Ramos (cell line): ENCODE measurements around the gene BST1.

Experiments used
- in situ Hi-C: fragments of 300-500 bp; cut with MboI; formaldehyde crosslinking; loops from one replicate; pipeline ENCODE4 v1.14.3; 2022; ENCODE audit warnings: low sequenced_read_pairs; ENCODE audit not compliant: unreplicated experiment

Gene BST1

GRCh38 chr4:15674046-15674445 is 28.8 kb upstream of the BST1 start:
- in situ Hi-C loops = loop anchor here (25.0 kb wide), 1 partner anchor 662 kb away; the partner anchor contains the start of gene CPEB2

GRCh38 chr4:15674926-15675325 is 27.9 kb upstream of the BST1 start:
- in situ Hi-C loops = loop anchor here (25.0 kb wide), 1 partner anchor 663 kb away; the partner anchor contains the start of gene CPEB2

- in situ Hi-C loops = no loop called here
Measured at GRCh38 chr4:15675356-15675755, 27.5 kb upstream of the BST1 start.

GRCh38 chr4:15676039-15676438 is 26.8 kb upstream of the BST1 start:
- in situ Hi-C loops = no loop called here

- in situ Hi-C loops = no loop called here
Measured at GRCh38 chr4:15676899-15677298, 26.0 kb upstream of the BST1 start.

GRCh38 chr4:15677507-15677988 is 25.3 kb upstream of the BST1 start:
- in situ Hi-C loops = no loop called here

GRCh38 chr4:15681067-15681371 is 21.8 kb upstream of the BST1 start:
- in situ Hi-C loops = no loop called here

- in situ Hi-C loops = no loop called here
Measured at GRCh38 chr4:15681372-15682241, 21.3 kb upstream of the BST1 start, which contains the start of gene FAM200B. FAM200B (plus strand) TSS chr4:15681827; CDS start chr4:15686978, 5,151 bp downstream.

GRCh38 chr4:15682242-15683142 is 20.4 kb upstream of the BST1 start:
- in situ Hi-C loops = no loop called here

GRCh38 chr4:15683143-15683495 is 19.7 kb upstream of the BST1 start:
- in situ Hi-C loops = no loop called here

- in situ Hi-C loops = no loop called here
Measured at GRCh38 chr4:15684498-15684897, 18.4 kb upstream of the BST1 start.

GRCh38 chr4:15688051-15688450 is 14.8 kb upstream of the BST1 start:
- in situ Hi-C loops = no loop called here

- in situ Hi-C loops = no loop called here
Measured at GRCh38 chr4:15689540-15689939, 13.3 kb upstream of the BST1 start.

- in situ Hi-C loops = no loop called here
Measured at GRCh38 chr4:15690020-15690809, 12.7 kb upstream of the BST1 start.

GRCh38 chr4:15691346-15692135 is 11.3 kb upstream of the BST1 start:
- in situ Hi-C loops = no loop called here

- in situ Hi-C loops = no loop called here
Measured at GRCh38 chr4:15692602-15693001, 10.3 kb upstream of the BST1 start.

- in situ Hi-C loops = no loop called here
Measured at GRCh38 chr4:15694431-15694830, 8.4 kb upstream of the BST1 start.

GRCh38 chr4:15695240-15695699 is 7.6 kb upstream of the BST1 start:
- in situ Hi-C loops = no loop called here

GRCh38 chr4:15695729-15696128 is 7.1 kb upstream of the BST1 start:
- in situ Hi-C loops = no loop called here
